Upper lobe of right lung (tissue), 1 donor: Measurements from ENCODE around the gene INPP5A. TPM values are rescaled to one million over a fixed set of nuclear protein-coding genes. Genes with fewer than 3 reads are reported as not detected.
"Not testable (repeated sequence)": the region's sequence is repeated elsewhere in the genome, so short reads cannot be mapped to it uniquely, and the experiment has no call there.

Source experiments
- ATAC-seq: fragments of 200-7000 bp; cut with Tn5 transposase; one replicate; pipeline ENCODE4 v1.9.1; 2020; ENCODE audit warnings: mild to moderate bottlenecking, moderate library complexity
- DNase-seq: peaks from one replicate; pipeline ENCODE4 v3.0.0-alpha.2; 2020
- H3K27ac ChIP-seq: fragments of 200-600 bp; one replicate; pipeline ENCODE4 v1.8.0; 2022
- H3K27me3 ChIP-seq: fragments of 200-600 bp; one replicate; pipeline ENCODE4 v1.8.0; 2022; ENCODE audit warnings: mild to moderate bottlenecking
- H3K36me3 ChIP-seq: fragments of 200-600 bp; one replicate; pipeline ENCODE4 v1.8.0; 2022
- H3K4me1 ChIP-seq: fragments of 200-600 bp; one replicate; pipeline ENCODE4 v1.8.0; 2022
- H3K4me3 ChIP-seq: fragments of 200-600 bp; one replicate; pipeline ENCODE4 v1.8.0; 2022; ENCODE audit warnings: mild to moderate bottlenecking
- H3K9me3 ChIP-seq: fragments of 200-600 bp; one replicate; pipeline ENCODE4 v1.8.0; 2022
- CTCF ChIP-seq: fragments of 200-600 bp; IDR thresholded peaks from one replicate; pipeline ENCODE4 v1.8.0; 2022; ENCODE audit warnings: antibody characterized with exemption
- intact Hi-C: fragments of 100-400 bp; cut with DNase I; formaldehyde crosslinking; loops from one replicate; pipeline ENCODE4 v1.11.0; 2022
- total RNA-seq: library from RNA; stranded (reverse); fragmentation: NEBNext Ultra II Directional; extraction: Animal tissue kit (Norgen Biotek cat#: 25700); gene quantifications from one replicate; pipeline ENCODE4 v1.2.1, GENCODE V29; 2021
- donor health status: DM: no; HTN: yes; CAD: no; lungs with severe emphysema.

Gene INPP5A
- total RNA-seq, 1 donor from 2014 or later: 38.3 TPM

- Histone ChIP-seq H3K9me3 (no peaks in the 10 kb centered on the region), H3K27me3 (no peaks in the 10 kb centered on the region), H3K27ac (no peak overlapping the region), H3K4me1 (peaks cover 8% of the 10 kb centered on the region), H3K36me3 (no peaks in the 10 kb centered on the region), H3K4me3 (no peak overlapping the region)
- TF ChIP-seq CTCF: no peak
- ATAC-seq: peak; percentile 52
- DNase-seq: peak; percentile 67
- intact Hi-C loops: no loop called here
Observed at GRCh38 chr10:132551093-132551807, 13.7 kb downstream of the INPP5A start.

GRCh38 chr10:132551808-132552130, 14.2 kb downstream of the INPP5A start:
- no peak overlapping the region for H3K4me3 ChIP-seq
- ATAC-seq (no peak), DNase-seq (no peak)
- H3K4me1 ChIP-seq: peaks cover 8% of the 10 kb centered on the region
- H3K27ac ChIP-seq: no peak overlapping the region
- H3K9me3 ChIP-seq: no peaks in the 10 kb centered on the region
- H3K27me3 ChIP-seq: no peaks in the 10 kb centered on the region
- intact Hi-C loops: no loop called here
- TF ChIP-seq CTCF: no peak
- H3K36me3 ChIP-seq: no peaks in the 10 kb centered on the region

- H3K4me3 ChIP-seq, H3K4me1 ChIP-seq, DNase-seq, H3K9me3 ChIP-seq, ATAC-seq, H3K27me3 ChIP-seq, H3K27ac ChIP-seq, intact Hi-C loops, H3K36me3 ChIP-seq: not testable (repeated sequence)
Observed at GRCh38 chr10:132552635-132553034, 15.0 kb downstream of the INPP5A start.

GRCh38 chr10:132553568-132553967, 16.0 kb downstream of the INPP5A start:
- DNase-seq, H3K36me3 ChIP-seq, H3K4me1 ChIP-seq, H3K27me3 ChIP-seq, H3K4me3 ChIP-seq, ATAC-seq, H3K9me3 ChIP-seq, intact Hi-C loops, H3K27ac ChIP-seq: not testable (repeated sequence)

GRCh38 chr10:132554053-132554990, 16.7 kb downstream of the INPP5A start:
- Histone ChIP-seq H3K4me3 (no peak overlapping the region), H3K9me3 (no peaks in the 10 kb centered on the region), H3K27ac (no peak overlapping the region), H3K36me3 (no peaks in the 10 kb centered on the region), H3K4me1 (peaks cover 8% of the 10 kb centered on the region), H3K27me3 (no peaks in the 10 kb centered on the region)
- peak; percentile 54 for DNase-seq
- ATAC-seq: no peak
- intact Hi-C loops: no loop called here
- no peak for TF ChIP-seq CTCF

GRCh38 chr10:132554991-132555647, 17.5 kb downstream of the INPP5A start:
- H3K4me3 ChIP-seq: no peak overlapping the region
- H3K4me1 ChIP-seq: peaks cover 9% of the 10 kb centered on the region
- intact Hi-C loops: no loop called here
- no peak for TF ChIP-seq CTCF
- H3K9me3 ChIP-seq: no peaks in the 10 kb centered on the region
- no peak overlapping the region for H3K27ac ChIP-seq
- no peaks in the 10 kb centered on the region for H3K27me3 ChIP-seq
- ATAC-seq: peak; percentile 59
- DNase-seq: peak; percentile 73
- no peaks in the 10 kb centered on the region for H3K36me3 ChIP-seq
